Peyer's patch (tissue), 4 donors: ENCODE results near the gene FMN1. TPM values are rescaled to one million over a fixed set of nuclear protein-coding genes. Genes with fewer than 3 reads are reported as not detected.

Source experiments
- DNase-seq, 3 donors: peaks; one replicate each; pipeline ENCODE4 v3.0.0-alpha.2; 2017 to 2019
- H3K27ac ChIP-seq, 4 donors: fragments of 200-600 bp; sonication (generic); one replicate each; pipeline ENCODE4 v1.5.1; 2016 to 2019
- H3K27me3 ChIP-seq, 2 donors: fragments of 200-600 bp; sonication (generic); one replicate each; pipeline ENCODE4 v1.5.1; 2019
- H3K36me3 ChIP-seq, 3 donors: fragments of 200-600 bp; sonication (generic); one replicate each; pipeline ENCODE4 v1.5.1; 2016 to 2019
- H3K4me1 ChIP-seq, 4 donors: fragments of 200-600 bp; sonication (generic); one replicate each; pipeline ENCODE4 v1.5.1; 2016 to 2019
- H3K4me3 ChIP-seq, 4 donors: fragments of 200-600 bp; sonication (generic); 1 replicate in 3 of 4; 2 replicates in 1 of 4; pipeline ENCODE4 v1.5.1; 2016 to 2019; ENCODE audit warnings: mild to moderate bottlenecking in 1 of 4
- H3K9me3 ChIP-seq, 4 donors: fragments of 200-600 bp; sonication (generic); one replicate each; pipeline ENCODE4 v1.5.1; 2016 to 2019; ENCODE audit warnings: mild to moderate bottlenecking in 1 of 4
- POLR2A ChIP-seq, 2 donors: fragments of 450-650 bp; IDR thresholded peaks; one replicate each; pipeline ENCODE4 v1.5.1; 2017; ENCODE audit warnings: antibody characterized with exemption in 2 of 2, mild to moderate bottlenecking in 2 of 2, moderate library complexity in 2 of 2
- total RNA-seq, 4 donors: library from RNA; depleted of rRNA; stranded (reverse); fragments of >200 nt; gene quantifications; one replicate each; pipeline ENCODE4 v1.1.0, GENCODE V29; 2016
- TF ChIP-seq, protein P1 (sequence below), 6 experiments: fragments of 450-650 bp in 4 of 6; fragments of 200-600 bp in 2 of 6; sonication (generic) in 1 of 6; IDR thresholded peaks; one replicate each; pipeline ENCODE4 v1.5.1; 2017 to 2019; ENCODE audit warnings: antibody characterized with exemption in 6 of 6, mild to moderate bottlenecking in 3 of 6, moderate library complexity in 1 of 6

FMN1 gene
- total RNA-seq, 4 donors from 2014 or later = 15.4 to 57.8 (median 29.1) TPM

DNA sequence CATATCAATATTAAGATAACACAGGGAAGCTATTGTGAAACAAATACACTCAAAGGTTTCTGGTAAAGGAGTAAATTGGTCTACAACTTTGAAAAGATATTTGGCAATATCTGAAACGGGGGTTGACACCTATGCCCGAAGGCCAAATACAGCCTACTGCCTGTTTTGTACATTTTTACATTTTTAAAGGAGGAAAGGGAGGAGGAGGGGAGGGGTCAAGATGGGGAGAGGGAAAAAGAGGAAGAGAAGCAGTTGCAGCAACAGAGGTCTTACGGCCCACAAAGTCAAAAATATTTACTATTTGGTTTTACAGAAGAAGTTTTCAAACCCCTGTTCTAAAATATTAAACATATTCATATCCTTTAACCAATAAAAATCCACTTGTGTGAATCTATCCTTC lies 94.2 kb downstream of the FMN1 start:
- Histone ChIP-seq H3K27me3 (no peaks in the 10 kb centered on the region), H3K36me3 (no peaks in the 10 kb centered on the region), H3K9me3 (no peaks in the 10 kb centered on the region), H3K27ac (no peak overlapping the region), H3K4me1 (no peaks in the 10 kb centered on the region), H3K4me3 (no peak overlapping the region)
- no peak for DNase-seq
- no peak for TF ChIP-seq POLR2A (IDR thresholded peaks at IDR 0.05)
- TF ChIP-seq, protein P1, sequence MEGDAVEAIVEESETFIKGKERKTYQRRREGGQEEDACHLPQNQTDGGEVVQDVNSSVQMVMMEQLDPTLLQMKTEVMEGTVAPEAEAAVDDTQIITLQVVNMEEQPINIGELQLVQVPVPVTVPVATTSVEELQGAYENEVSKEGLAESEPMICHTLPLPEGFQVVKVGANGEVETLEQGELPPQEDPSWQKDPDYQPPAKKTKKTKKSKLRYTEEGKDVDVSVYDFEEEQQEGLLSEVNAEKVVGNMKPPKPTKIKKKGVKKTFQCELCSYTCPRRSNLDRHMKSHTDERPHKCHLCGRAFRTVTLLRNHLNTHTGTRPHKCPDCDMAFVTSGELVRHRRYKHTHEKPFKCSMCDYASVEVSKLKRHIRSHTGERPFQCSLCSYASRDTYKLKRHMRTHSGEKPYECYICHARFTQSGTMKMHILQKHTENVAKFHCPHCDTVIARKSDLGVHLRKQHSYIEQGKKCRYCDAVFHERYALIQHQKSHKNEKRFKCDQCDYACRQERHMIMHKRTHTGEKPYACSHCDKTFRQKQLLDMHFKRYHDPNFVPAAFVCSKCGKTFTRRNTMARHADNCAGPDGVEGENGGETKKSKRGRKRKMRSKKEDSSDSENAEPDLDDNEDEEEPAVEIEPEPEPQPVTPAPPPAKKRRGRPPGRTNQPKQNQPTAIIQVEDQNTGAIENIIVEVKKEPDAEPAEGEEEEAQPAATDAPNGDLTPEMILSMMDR (IDR thresholded peaks at IDR 0.05) = no peak

DNA sequence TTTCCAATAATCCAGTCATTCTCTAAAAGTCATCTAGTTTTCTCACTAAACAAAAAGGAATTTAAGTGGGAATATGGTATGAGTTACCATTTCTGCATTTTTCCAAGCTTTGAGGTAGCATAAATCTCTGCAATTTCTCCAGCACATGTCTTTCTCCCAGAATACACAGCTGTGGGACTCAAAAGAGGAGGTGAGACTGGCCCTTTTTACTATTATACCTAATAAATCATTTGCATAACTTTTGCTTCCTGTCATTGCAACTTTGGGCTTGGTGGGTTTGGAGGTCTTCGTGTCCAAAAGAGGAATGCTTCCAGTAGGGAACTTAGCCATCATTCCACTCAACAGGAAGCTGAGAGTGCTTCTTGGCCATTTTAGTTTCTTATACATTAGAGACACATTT lies 94.8 kb downstream of the FMN1 start:
- no peaks in the 10 kb centered on the region for H3K36me3 ChIP-seq
- H3K4me1 ChIP-seq = no peaks in the 10 kb centered on the region
- no peak overlapping the region for H3K27ac ChIP-seq
- no peaks in the 10 kb centered on the region for H3K27me3 ChIP-seq
- DNase-seq = no peak
- H3K9me3 ChIP-seq = no peaks in the 10 kb centered on the region
- H3K4me3 ChIP-seq = no peak overlapping the region
- no peak for TF ChIP-seq POLR2A (IDR thresholded peaks at IDR 0.05)
- TF ChIP-seq, protein P1 (IDR thresholded peaks at IDR 0.05) = no peak

DNA sequence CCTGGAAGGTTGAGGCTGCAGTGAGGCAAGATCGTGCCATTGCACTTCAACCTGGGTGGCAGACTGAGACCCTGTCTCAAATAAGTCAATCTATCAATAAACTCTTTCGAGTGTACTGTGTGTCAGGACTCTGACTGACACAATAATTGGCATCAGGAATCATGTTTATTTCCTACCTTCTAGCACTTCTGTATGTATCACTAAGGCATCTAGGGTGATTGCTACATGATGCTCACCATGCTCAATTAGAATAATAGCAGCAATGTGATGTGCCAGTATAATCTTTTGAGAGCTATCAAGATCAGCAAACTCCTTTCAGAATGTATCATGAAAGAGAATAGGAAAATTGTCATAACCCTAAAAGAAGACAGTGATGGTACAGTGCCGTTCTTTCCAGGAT lies 95.3 kb downstream of the FMN1 start:
- Histone ChIP-seq H3K27me3 (no peaks in the 10 kb centered on the region), H3K4me3 (no peak overlapping the region), H3K27ac (no peak overlapping the region), H3K9me3 (no peaks in the 10 kb centered on the region), H3K36me3 (no peaks in the 10 kb centered on the region), H3K4me1 (no peaks in the 10 kb centered on the region)
- TF ChIP-seq POLR2A (IDR thresholded peaks at IDR 0.05) = no peak
- TF ChIP-seq, protein P1 (IDR thresholded peaks at IDR 0.05) = no peak
- DNase-seq = no peak

DNA sequence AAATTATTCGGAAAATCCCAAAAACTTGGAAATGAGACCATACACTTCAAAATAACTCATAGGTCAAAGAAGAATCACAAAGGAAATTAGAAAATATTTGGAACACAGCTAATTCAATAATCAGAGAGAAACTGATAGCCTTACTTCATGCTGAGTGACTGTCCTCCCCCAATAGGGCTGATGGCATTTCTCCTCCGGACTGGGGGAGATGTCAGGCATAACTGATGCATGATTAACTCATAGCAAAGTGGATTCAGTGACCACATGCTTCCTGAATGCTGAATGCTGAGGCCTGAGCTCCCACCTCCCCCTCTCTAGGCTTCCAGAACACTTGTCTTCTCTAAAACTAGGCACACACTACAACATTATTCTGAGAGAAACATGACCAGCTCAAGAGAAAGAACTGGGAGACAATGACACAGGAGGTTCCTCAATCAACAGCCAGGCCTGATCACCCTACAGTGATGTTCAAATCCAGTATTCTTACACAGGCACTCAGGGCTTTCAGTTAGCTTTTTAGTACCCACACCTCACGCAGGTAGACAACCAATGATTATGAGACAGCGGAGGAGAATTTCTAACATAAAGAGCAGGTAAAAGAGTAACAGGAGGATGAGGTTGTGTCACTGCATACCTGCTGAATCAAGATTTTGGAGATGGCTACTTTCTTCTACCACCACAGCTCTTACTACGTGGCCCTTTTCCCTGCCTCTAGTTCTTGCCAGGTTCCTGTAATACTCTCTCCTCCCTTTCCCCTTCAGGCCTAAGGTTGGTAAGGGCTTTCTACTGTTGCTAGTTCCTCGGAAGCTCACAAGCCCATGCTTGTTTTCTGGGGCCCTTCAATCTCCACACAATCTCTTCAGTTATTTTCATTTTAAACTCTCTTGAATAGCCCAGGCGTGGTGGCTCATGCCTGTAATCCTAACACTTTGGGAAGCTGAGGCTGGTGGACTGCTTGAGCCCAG lies 96.1 kb downstream of the FMN1 start:
- Histone ChIP-seq H3K9me3 (no peaks in the 10 kb centered on the region), H3K36me3 (no peaks in the 10 kb centered on the region), H3K27ac (no peak overlapping the region), H3K27me3 (no peaks in the 10 kb centered on the region), H3K4me3 (no peak overlapping the region), H3K4me1 (no peaks in the 10 kb centered on the region)
- TF ChIP-seq, protein P1 (IDR thresholded peaks at IDR 0.05) = no peak
- TF ChIP-seq POLR2A (IDR thresholded peaks at IDR 0.05) = no peak
- no peak for DNase-seq

DNA sequence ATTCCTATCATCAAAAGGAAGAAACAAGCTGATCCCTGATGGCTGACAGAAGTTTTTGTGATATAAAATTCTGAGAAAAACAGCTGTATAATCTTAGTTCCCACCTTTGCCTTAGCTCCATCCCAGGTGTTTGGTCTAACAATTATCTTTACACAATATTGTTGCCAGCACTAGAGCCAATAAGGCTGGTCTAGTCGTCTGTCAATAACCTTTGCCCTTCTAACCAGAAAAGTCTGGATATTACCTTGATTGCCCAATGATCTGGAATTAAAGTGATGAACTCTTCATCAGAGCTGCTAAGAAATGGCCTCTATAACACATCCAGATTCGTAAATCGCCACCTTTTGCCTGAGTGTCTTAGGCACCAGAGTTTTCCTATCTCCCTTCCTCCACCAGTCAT lies 98.4 kb downstream of the FMN1 start:
- Histone ChIP-seq H3K36me3 (no peaks in the 10 kb centered on the region), H3K9me3 (no peaks in the 10 kb centered on the region), H3K27me3 (no peaks in the 10 kb centered on the region), H3K27ac (no peak overlapping the region), H3K4me1 (no peaks in the 10 kb centered on the region), H3K4me3 (no peak overlapping the region)
- no peak for DNase-seq
- TF ChIP-seq POLR2A (IDR thresholded peaks at IDR 0.05) = no peak
- TF ChIP-seq, protein P1 (IDR thresholded peaks at IDR 0.05) = no peak
